ENCODE measurements around the gene CNTN6.

GRCh38 chr3:1355691-1356090 lies 262.9 kb downstream of the CNTN6 start:
- TF ChIP-seq CTCF (IDR thresholded peaks at IDR 0.05) (no peak), REST (IDR thresholded peaks at IDR 0.05; ENCODE audit: insufficient read depth in 1 of 2, low read depth in 2 of 2, low read length in 1 of 2) (no peak), POLR2AphosphoS5 (IDR thresholded peaks at IDR 0.05; ENCODE audit: low read depth, low read length) (no peak), TCF7L2 (IDR thresholded peaks at IDR 0.05; ENCODE audit: low read depth, low read length) (no peak)

Measured in Panc1 (cell line).